NCI-H510A (cell line): ENCODE measurements around the gene LHFPL6.

Experiments
- DNase-seq: peaks from one replicate; lab custom pipeline; 2025; lab: John Stamatoyannopoulos, UW

The LHFPL6 gene

GRCh38 chr13:39510316-39510695 is 92.7 kb downstream of the LHFPL6 start:
- no peak for DNase-seq

GRCh38 chr13:39509616-39510315 is 93.2 kb downstream of the LHFPL6 start:
- no peak for DNase-seq

GRCh38 chr13:39506559-39507390 is 96.2 kb downstream of the LHFPL6 start:
- no peak for DNase-seq

DNA sequence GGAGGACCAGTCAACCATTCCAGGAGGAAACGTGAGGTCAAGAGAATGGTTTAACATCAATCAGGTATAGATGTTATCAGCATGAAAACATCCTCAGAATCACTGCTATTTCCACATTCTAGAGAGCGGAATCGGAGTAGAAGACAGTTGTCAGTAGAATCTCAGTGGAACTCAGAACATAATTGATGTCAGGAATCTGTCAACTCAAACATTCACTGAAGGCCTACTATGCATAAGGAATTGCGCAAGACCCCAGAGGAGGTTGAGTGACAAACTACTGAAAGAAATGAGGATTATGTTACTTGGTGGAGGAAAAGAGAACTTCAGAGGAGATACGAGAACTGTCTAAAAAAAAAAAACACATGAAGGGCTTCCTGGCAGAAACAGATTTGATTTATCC is 97.8 kb downstream of the LHFPL6 start:
- no peak for DNase-seq

- DNase-seq = no peak
Observed at GRCh38 chr13:39503048-39503447, 99.9 kb downstream of the LHFPL6 start.

- DNase-seq = no peak
Observed at GRCh38 chr13:39501702-39502324, 101.2 kb downstream of the LHFPL6 start.

GRCh38 chr13:39499604-39500003 is 103.4 kb downstream of the LHFPL6 start:
- no peak for DNase-seq

GRCh38 chr13:39498471-39499114 is 104.4 kb downstream of the LHFPL6 start:
- no peak for DNase-seq

GRCh38 chr13:39496506-39496905 is 106.5 kb downstream of the LHFPL6 start:
- no peak for DNase-seq

- no peak for DNase-seq
Observed at GRCh38 chr13:39494633-39495032, 108.4 kb downstream of the LHFPL6 start.

GRCh38 chr13:39494006-39494405 is 109.0 kb downstream of the LHFPL6 start:
- DNase-seq = no peak

DNA sequence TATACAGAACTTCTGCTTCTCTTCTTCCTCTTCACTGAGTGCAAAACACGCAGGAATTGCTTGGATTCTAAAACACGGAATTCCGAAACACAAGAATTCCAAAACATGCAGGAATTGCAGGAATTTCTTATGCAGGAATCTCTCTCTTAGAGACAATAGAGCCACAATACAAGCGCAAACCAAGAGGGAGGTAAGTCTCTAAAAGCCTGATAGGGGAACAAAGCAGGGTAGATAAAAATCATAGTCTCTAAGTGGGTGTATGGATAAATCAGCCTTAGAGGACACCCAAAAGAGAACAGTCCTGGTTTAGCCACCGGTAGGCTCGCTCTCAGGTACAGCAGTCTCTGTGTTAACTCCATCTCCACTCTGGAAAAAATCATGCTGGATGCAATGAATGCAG is 112.9 kb downstream of the LHFPL6 start:
- DNase-seq = no peak

GRCh38 chr13:39486758-39487157 is 116.2 kb downstream of the LHFPL6 start:
- no peak for DNase-seq

DNA sequence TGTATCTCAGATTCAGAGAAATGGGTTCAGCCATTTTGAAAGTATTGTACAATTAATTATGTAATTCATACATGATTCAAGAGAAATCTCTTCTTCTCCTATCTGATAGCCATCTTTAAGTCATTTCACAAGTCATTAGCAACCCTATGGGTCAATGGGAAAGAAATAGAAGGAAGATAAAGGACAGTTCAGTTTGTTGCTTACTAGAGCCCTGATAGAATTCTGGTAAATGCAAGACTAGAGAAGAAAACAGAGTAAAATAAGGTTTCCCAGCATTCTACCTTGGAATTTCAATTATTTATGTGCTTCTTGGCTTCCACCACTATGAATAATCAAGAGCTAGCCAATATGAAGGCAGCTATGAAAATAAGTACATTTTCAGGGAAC is 117.7 kb downstream of the LHFPL6 start:
- no peak for DNase-seq

DNA sequence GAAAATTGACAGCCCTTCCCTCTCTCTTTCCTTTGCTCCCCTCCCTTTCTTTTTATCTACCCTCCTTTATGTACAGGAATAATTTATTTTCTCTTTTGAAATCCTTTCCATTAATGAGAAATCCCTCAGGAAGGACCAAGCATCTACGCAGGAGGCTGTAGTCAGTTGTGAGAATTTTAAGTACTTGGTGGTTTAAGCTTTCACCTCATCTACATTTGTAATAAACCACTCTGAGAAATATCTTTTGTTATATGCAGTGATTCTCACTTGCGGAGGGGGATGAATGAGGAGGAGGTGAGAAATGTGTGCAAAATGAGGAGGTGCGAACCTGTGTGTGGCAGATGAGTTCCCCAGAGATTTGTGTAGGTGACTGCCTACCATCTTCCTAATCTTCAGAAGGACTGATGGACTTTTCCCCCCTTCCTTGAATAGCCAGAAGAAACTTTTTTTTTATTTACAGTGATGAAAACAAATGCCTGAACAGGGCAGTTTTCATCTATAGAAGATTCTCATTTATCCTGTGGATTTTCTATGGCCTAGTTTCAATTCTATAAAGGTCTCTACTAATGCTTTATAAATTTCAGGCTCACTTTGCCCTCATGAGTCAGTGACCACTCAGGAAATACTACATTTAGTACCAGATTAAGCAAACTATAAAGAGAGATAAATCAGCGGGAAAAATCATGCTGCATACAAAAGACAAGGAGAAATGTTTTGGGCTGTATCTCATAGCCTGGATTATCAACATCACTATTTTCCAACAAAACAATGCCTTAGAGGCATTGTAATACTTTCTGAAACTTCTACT is 118.3 kb downstream of the LHFPL6 start:
- DNase-seq = no peak

- no peak for DNase-seq
Observed at GRCh38 chr13:39483326-39483725, 119.7 kb downstream of the LHFPL6 start.

DNA sequence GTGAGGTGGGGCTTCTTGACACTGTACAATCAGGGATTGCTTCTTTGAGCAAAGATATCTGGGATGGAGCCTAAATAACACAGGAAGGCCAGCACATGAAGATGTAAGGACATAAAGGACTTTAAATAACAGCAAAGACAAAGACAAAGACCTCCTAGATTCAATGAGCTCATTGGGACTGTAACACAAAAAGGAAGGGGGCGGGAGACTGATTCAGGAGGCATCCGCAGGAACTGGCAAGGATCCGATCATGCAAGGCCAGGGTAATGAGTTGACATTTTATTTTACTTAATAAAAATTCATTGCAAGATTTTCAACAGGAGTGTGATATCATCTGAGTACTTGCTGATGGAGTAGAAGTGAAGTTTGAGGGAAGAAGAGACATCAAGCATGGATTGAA is 121.5 kb downstream of the LHFPL6 start:
- no peak for DNase-seq

- no peak for DNase-seq
Observed at GRCh38 chr13:39474600-39474999, 128.4 kb downstream of the LHFPL6 start.

GRCh38 chr13:39469676-39470075 is 133.3 kb downstream of the LHFPL6 start:
- DNase-seq = no peak

DNA sequence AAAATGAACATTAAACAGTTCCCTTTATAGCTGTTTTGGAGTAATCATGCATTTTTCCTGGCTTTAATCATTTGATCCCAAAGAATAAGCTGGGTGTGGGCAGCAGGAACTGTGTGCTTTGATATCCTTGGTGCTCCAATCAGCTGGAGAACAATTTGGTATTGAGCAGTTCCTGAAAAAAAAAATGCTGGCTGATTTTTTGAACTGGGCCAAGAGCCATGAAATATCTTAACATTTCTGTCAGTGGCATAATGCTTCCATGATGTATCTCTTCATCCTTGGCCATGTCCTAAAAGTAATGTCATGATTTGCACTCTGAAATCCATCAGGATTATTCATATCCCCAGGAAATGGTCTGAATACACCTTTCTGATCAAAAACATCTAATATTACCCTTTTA is 134.7 kb downstream of the LHFPL6 start:
- no peak for DNase-seq

DNA sequence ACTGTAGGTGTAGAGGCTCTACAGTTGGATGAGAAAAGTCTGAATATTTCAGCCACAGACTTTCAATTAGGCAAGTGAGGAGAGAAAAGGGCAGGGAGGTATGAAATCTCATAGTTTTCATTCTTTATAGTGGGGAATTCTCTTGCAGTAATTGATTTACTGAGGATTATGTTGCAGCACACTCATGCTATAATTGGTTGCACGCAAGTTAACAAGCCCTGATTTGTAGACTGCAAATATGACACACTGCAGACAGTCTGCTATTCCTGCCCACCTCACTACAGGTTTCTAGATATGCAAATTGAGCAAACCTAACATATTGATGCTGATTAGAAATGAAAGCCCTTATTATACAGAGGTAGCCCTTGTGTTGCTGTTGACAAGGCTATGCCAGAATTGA is 139.4 kb downstream of the LHFPL6 start:
- DNase-seq = no peak

- no peak for DNase-seq
Observed at GRCh38 chr13:39462906-39463305, 140.1 kb downstream of the LHFPL6 start.
